HG03520 (cell line): ENCODE measurements around the gene TMED3.

ENCODE experiments used
- ATAC-seq: cut with Tn5 transposase; IDR thresholded peaks from one replicate; pipeline ENCODE4 v1.9.1; 2021; ENCODE audit warnings: mild to moderate bottlenecking, moderate library complexity; ENCODE audit not compliant: unreplicated experiment

The TMED3 gene

DNA sequence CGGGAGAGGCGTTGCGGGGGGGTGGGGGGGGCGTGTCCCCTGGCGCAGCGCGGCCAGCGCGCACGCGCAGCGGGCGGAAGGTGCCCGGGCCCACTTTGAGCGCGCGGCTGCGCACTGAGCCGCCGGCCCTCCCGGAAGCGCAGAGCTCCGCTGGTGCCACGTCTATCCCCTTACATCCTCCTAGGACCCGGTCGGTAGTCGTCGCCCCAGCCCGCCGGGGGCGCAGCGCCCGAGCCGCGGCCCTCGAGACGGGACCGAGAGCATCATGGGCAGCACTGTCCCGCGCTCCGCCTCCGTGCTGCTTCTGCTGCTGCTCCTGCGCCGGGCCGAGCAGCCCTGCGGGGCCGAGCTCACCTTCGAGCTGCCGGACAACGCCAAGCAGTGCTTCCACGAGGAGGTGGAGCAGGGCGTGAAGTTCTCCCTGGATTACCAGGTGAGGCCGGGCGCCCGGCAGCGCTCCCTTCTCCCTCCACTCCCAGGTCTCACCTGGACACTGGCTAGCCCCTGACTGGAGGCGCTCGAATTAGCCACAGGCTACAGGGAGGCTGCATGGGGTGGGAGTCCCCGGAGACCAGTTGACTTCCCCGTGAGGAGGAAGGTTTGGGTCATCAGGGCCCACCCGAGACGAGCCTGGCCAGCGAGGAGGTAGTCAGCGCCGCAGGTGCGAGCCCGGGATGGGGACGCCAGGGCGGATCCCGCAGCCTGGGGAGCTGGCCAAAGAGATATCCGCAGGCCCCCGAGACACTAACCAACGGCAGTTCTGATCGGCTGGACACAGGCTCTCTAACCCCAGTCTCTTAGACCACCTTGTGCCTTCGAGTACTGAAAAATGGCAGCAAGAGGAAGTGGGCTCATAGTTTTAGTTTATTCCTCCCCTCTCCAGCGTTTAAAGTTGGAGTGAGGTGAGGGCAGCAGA, at the start of gene TMED3:
Gene TMED3, plus strand, starts transcription at position 128 of the 916 bp plus-strand sequence. Its CDS starts 138 bp downstream, at position 266.
- ATAC-seq: peak; percentile 86

DNA sequence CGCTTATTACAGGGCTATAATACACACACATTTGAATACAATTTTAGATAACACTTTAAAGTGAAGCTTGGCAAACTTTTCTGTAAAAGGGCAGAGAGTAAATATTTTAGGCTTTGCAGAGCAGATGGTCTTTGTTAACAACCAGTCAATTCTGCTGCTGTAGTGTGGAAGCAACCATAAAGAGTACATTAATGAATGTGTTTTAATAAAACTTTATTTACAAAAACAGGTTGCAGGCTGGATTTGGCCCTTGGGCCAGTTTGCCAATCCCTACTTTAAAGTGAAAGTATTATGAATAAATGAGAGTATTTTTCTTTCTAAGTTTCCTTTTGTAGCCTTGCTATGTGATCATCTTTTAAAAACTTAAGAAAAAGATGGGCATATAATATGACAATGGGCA, 49.1 kb upstream of the TMED3 start:
- ATAC-seq: no peak

DNA sequence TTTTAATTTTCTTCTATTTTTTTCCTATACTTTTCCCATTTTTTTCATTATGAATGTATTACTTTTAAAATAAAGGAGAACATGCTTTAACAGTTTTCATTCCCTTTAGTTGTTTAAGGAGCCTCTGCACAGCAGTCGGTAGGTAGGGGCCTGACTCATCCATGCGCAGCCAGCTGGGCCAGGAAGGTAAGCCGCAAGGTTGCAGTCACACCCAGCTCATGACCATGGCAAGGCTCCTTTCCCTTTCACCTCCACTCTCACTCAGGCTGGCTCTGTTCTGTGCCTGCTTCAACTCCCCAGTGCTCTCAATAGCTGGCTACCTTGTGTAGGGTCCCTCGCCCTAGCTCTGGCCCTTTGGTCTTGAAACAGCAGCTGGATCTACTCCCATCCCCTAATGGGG, 45.7 kb upstream of the TMED3 start:
- ATAC-seq: no peak

DNA sequence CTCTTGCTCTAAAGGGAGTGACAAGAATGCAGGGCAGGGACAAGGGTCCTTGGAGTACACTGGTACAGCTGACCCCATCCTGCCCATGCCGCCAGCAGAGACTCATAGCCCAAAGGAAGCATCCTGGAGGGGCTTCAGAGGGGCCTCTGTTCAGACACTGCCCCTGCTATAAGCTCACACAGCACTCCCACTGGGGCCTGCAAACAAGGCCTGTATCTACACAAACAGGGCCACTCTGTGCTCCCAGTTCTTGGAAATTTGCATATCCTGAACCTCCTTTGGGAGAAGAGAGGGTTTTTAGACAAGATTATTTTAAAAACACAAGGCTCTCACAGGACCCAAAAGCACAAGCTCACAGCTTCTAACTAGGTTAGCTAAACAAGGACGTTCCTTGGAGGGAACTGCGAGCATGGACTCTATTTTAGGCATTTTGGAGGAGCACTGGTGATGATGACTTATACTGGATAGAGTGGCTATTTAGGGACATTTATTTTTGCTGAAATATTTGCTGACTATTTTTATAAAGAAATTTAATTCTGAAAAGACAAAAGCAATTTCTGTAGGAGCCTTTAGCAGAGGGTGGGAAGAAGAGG, 44.8 kb upstream of the TMED3 start:
- no peak for ATAC-seq

DNA sequence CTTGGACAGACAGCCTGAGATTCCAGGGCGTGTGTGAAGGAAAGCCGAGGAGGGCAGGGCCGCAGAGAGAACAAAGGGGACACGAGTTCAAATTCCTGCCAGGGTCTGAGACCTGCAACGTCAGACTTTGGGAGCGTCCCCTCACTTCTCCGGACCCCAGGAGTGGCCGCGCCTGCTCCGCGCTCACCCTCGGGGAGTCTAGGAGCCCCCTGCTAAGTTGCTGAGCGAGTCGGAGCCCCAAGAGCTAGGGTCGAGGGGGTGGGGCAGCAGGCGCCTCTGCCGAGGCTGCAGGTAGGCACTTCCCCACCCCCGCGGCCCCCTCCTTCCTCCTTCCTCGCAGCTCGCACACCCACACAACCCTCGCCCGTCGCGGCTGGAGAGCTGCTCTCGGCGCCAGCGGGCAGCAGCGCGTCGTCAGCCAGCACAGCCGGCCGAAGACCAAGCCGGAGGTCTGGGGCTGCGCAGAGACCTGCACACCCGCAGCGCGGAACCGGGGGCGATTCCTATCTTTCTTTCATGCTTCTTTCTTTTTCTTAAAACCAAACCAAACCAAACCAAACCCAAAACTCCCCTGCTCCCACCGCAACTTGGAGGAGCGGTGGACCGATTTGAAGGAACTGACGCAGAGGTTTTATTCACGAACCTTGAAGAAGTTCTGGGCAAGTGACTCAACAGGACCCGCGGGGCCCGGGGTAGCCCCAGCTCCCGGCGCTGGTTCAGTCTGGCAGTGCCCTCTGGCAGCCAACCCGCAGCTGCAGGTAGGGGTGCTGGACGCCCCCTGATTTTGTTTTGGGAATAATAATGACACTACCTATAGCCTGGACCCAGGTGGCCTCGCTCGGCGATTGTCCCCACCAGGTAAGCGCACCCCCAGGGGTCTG, 28.3 kb upstream of the TMED3 start, which contains the start of gene ANKRD34C:
Gene ANKRD34C, plus strand, starts transcription at position 352 of the 881 bp plus-strand sequence. CDS start 10,563 bp downstream, outside the sequence.
- no peak for ATAC-seq

DNA sequence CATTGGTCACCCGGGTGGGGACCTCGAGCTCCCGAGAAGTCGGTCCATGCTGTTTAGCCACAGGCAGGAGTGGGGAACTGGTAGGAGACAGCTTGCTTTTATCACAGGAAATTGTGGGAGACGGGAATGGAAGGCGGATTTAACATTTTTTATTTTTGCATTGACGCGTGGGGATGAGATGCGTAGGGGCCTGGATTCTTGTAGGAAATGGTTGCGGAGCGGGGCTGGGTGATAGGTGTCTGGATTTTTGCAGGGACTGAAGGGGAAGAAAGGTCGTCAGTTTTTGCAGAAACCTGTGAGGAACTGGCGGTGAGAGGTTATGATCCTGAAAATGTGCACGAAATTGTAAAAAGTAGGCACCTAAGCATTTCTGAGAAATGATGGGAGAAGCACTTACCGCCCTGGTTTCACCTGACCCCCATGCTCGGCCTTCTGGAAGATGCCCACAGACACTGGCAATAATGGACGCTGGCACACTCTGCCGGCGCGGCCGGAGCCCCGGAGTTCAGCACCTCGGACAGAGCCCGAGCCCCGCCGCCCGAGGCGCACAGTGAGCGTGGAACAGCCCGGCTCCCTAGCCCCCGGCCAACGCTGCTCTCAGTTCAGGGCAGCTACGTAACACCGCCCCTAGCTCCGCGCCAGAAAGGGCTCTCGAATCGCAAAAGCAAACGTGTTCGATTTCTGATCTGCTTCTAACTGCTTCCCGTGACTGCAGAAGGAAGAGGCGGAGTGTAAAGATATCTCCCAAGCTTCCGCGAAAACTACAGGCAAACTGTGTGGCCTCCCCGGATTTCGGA, 27.5 kb upstream of the TMED3 start:
- no peak for ATAC-seq

DNA sequence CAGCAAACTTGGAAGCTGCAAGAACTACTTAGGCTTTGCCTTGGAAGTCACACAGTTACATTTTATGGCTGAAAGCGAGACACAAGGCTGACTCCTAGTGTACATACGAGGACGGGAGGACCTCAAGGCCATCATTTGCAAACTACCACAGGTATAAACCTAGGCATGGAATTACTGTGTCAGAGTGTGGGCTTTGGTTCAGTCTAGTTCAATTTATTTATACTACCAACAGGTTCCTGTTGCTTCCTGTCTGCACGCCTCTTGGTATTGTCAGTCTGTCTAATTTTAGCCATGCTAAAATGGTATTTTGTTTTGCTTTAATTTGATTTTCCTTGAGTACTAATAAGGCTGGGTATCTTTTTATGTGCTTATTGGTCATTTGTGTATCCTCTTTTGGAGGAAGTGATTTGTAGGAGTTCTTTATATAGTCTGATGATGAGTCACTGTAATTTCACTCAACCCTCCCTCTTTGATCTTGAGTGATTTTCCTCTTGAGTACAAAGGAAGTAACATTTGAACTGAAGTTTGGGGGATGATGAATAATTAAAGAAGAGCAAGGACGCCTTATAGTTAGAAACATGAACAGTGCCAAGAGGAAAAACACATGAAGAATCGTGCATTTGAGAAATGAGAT, 20.2 kb upstream of the TMED3 start:
- ATAC-seq: no peak

DNA sequence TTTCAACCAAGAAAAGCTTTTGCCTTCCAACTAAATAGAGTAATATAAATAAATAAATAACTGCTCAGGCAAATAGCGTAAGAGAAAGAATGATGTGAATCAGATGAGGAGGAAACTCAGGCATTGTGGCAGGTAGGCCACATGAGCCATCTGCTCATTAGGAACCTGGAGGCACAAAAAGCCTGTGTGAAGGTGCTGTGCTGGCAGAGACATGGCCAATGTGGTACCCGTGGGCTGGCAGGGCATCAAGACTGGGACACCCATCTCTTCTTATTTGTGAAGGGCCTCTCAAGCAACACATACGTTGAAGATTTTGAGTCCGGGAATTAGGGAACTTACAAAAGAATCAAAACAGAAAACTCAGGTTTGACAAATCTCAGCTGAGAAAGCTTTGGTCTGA, 18.9 kb upstream of the TMED3 start:
- ATAC-seq: no peak

DNA sequence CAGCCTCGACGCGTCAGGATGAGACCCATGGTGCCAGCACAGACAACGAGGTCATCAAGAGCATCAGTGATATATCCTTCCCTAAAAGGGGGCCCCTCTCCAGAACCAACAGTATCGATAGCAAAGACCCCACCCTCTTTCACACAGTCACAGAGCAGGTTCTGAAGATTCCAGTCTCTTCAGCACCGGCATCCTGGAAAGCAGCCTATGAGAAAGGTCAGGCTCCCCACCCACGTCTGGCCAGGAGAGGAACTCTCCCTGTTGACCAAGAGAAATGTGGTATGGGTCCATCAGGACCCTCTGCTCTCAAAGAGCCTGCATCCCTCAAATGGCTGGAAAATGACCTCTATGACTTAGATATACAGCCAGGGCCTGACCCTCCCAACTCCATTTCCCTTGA, 16.8 kb upstream of the TMED3 start:
- no peak for ATAC-seq

DNA sequence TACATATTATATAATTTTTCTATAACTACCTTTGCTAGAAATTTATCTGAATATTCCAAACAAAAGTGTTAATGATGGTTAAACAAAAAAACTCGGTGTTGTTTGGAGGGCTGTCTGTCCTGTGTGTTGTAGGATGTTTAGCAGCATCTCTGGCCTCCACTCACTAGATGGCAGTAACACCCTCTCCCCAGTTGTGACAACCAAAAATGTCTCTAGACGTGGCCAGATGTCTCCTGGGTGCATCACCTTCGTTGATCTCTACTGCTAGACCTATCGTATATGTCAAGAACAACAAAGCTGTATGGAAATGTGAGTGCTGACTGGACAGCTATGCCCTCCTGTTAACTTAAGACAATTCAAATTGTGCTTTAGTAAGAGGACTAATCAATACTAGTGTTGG, 14.3 kb upstream of the TMED3 start:
- ATAC-seq: no peak

DNA sequence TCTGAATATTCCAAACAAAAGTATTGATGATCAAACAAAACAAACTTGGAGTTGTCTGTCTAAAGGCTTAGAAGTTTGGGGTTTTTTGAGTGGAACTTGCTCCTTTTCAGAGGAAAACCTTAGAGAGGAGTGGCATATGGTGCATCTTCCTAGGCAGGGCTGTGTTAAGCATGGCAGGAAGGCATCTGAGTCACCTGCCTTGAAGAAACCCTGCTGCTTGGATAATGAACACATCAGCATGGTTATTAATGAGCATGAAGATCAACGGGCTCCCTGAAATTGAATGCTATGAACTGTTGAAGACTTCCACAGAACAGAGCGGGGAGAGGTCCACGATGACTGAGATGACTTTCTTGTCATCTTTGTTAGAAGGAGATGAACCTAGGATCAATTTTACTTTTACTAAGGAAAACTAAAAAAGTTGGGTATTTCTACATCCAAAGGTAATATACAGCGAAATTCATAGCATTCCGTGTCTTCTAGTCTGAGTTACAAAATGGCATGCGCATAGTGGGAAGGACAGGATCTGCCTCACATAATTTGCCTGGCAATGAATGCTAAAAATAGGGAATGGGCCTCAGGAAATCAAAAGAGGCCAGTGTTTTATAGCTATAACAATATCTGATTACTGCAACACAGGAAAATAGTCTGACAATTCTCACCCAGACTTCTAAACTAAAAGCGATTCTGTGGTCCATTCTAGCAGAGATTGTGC, 11.6 kb upstream of the TMED3 start:
- no peak for ATAC-seq

DNA sequence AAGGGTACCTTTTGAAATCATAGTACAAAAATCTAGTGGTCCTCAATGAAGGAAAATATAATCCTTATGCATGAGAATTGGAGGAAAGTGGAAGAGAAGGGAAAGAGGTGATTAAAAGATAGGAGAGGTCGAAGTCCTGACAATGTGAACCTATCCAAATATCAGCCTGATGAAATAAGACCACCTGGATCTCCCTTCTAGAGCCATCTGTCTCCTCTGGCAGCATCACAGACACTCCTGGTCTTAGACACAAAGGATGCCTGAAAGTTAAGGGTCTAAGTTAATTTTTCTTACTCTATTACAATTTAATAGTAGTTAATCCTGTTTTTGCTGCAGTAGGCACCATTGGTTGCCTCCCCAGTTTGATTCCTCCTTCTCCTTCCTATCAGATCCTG, 11.1 kb upstream of the TMED3 start:
- ATAC-seq: no peak

DNA sequence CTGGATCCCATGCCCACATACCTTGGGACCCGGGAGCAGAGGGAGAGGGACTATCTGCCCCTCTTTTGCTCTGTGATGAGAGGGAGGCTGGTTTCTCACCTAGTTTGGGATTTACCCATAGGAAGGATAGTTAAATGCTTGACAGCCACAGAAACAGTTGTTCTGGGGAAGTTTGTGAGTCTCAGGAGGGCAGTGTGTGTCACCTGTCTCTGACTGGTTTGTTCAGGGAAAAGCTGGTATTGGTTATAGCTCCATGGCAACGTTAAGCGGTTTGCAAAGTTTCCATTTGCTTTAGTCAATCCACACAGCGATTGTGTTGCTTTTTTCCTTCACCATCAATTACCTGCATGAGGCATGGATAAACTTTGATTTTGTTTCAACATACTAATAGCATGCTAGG, 3.7 kb upstream of the TMED3 start:
- no peak for ATAC-seq

DNA sequence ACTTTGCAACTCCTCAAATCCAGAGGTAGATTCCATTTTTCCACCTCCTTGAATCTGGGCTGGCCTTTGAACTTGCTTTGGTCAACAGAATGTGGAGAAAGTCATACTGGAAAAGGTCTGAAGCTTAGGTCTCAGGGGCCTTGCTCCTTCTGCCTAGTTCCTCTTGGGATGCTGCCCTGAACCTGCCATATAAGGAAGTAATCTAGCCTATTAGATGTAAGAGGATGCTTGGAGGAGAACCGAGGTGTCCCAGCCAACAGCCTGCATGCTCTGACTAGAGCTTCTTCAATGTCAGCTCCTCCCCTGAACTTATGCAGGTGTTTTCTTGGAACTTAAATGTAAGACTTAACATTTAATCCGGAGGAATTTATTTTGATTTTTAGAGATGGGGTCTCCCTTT, 2.0 kb upstream of the TMED3 start:
- ATAC-seq: no peak

DNA sequence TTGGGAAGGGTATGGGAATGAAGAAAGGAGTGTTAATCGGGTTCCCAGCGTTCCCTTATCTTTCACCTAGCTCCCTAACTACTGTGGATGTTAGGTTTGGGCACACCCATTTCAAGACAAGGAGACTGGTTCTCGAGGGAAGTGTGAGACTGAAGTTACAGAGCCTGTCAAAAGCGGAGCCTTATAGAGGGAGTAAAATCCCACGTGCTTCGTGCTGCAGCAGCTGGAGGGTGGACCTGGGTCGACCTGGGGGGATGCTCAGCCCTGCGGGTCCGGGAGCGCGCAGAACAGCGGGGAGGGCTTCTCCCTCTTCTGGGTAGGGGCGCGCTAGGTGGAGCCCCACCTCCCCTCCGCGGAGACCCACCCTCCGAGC, 314 bp upstream of the TMED3 start:
- ATAC-seq: peak; percentile 19

DNA sequence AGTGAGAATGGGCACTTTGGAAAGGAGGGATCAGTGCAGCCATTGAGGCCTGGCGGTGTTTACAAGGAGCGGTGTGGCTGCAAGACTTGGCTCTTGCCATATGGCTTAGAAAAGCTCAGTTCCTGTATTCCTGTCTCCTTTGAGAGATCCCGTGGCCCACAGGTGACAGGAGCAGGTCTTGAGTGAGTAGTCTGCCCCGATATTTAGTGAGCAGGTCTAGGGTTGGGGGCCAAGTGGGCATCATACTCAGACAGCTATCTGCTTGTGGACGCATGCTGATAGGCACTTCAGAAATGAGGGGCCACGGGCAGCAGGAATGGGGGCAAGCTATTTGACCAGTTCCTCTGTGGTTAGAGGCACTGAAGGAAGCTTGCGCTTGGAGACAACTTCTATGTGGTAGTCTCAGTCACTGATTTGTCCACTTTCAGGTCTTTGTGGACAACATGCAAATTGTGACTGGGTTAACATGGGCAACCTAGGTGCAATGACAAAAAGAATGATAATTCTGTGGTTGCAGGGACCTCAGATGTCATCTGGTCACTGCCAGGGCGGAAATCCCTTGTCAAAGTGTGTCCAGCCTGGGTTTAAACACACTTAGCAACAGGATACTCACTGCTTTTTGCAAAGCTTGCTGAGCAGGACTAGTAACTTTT, 1.1 kb downstream of the TMED3 start:
- no peak for ATAC-seq

DNA sequence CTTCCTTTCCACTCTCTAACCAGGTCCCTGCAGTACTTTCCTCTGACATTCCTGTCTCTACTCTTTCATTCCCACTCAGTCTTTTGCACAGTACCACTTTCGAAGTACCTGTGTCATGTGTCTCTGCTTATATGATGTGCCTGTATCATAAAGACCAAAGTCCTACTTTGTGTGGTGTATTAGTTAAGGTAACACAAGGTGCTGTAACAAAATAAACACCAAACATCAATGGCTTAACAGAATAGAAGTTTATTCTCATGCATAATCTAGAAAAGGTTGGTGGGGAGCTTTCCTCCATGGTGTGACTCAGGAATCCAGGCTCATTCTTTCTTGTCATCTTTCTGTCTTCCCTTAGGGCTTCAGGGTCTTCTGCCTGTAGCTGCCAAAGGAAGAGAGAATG, 3.3 kb downstream of the TMED3 start:
- no peak for ATAC-seq

DNA sequence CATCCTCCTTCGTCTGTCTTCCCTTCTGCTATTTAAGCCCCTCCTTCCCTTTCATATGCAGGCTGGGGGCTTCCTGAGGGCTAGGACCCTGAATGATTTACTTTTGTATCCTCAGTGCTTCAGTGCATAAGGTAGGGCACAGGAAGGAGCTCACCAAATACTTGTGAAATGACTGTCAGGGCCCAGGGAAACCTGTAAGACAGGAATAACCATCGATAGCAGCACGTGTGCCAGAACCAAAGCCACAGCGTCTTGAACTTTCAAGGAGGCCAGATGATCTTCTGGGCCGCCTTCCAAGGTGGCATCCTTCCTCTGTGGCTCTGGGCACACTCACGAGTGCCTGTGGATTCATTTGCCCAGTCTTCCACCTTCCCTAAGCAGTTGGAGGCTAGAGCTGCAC, 3.9 kb downstream of the TMED3 start:
- ATAC-seq: no peak
